ENCODE measurements around the gene THRSP. TPM values are rescaled to one million over a fixed set of nuclear protein-coding genes. Genes with fewer than 3 reads are reported as not detected.

Gene THRSP
- total and polyA plus RNA-seq, 2 of the 8 experiments (the other 6 are each of a cell fraction or from before 2014, with no cell fraction given), result 0.11 TPM; not detected in 1

- TF ChIP-seq ZNF274 (IDR thresholded peaks at IDR 0.05; ENCODE audit: borderline replicate concordance, extremely low read depth, low read length), result no peak
- TF ChIP-seq NANOG (IDR thresholded peaks at IDR 0.05; ENCODE audit: insufficient read depth, low read depth, low read length, poor library complexity, severe bottlenecking), result peak; percentile 28
- no peak for TF ChIP-seq EZH2 (IDR thresholded peaks at IDR 0.05; ENCODE audit: low read depth, low read length, severe bottlenecking)
- TF ChIP-seq KDM1A (IDR thresholded peaks at IDR 0.05; ENCODE audit: borderline replicate concordance, low read length), result no peak
- no peak for TF ChIP-seq CEBPB (IDR thresholded peaks at IDR 0.05; ENCODE audit: low read depth, low read length)
- no peak for TF ChIP-seq KDM5A (IDR thresholded peaks at IDR 0.05; ENCODE audit: low read length)
- TF ChIP-seq BCL11A (IDR thresholded peaks at IDR 0.05; ENCODE audit: low read depth in 2 of 2, low read length in 2 of 2), result no peak
- TF ChIP-seq HDAC6 (IDR thresholded peaks at IDR 0.05; ENCODE audit: low read depth, low read length), result no peak
- TF ChIP-seq EP300 (IDR thresholded peaks at IDR 0.05; ENCODE audit: borderline replicate concordance in 1 of 2, low read depth in 2 of 2, low read length in 2 of 2), result 0 out of 3 replicates have a peak, but pooled peaks of 1 of the 2 experiments have one; percentile 21
- TF ChIP-seq BRCA1 (IDR thresholded peaks at IDR 0.05; ENCODE audit: low read depth, low read length), result no peak
- no peak for TF ChIP-seq CTBP2 (IDR thresholded peaks at IDR 0.05; ENCODE audit: borderline replicate concordance, insufficient read depth, insufficient read length, low read length)
- 0 out of 2 replicates have a peak, but pooled peaks have one; percentile 38 for TF ChIP-seq TCF12 (IDR thresholded peaks at IDR 0.05; ENCODE audit: low read depth, low read length)
- TF ChIP-seq SP1 (IDR thresholded peaks at IDR 0.05; ENCODE audit: low read depth, low read length), result no peak
- peak; percentile 75 for TF ChIP-seq BACH1 (IDR thresholded peaks at IDR 0.05; ENCODE audit: low read length)
- peak; percentile 84 to 92 for TF ChIP-seq RAD21 (IDR thresholded peaks at IDR 0.05 in 1 of 2, conservative IDR thresholded peaks at IDR 0.05 in 1 of 2; ENCODE audit: low read depth in 2 of 2, low read length in 2 of 2)
- TF ChIP-seq SP2 (IDR thresholded peaks at IDR 0.05; ENCODE audit: low read length), result no peak
- no peak for TF ChIP-seq RFX5 (IDR thresholded peaks at IDR 0.05; ENCODE audit: borderline replicate concordance, low read depth, low read length)
- TF ChIP-seq, protein P1, sequence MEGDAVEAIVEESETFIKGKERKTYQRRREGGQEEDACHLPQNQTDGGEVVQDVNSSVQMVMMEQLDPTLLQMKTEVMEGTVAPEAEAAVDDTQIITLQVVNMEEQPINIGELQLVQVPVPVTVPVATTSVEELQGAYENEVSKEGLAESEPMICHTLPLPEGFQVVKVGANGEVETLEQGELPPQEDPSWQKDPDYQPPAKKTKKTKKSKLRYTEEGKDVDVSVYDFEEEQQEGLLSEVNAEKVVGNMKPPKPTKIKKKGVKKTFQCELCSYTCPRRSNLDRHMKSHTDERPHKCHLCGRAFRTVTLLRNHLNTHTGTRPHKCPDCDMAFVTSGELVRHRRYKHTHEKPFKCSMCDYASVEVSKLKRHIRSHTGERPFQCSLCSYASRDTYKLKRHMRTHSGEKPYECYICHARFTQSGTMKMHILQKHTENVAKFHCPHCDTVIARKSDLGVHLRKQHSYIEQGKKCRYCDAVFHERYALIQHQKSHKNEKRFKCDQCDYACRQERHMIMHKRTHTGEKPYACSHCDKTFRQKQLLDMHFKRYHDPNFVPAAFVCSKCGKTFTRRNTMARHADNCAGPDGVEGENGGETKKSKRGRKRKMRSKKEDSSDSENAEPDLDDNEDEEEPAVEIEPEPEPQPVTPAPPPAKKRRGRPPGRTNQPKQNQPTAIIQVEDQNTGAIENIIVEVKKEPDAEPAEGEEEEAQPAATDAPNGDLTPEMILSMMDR (IDR thresholded peaks at IDR 0.05; ENCODE audit: control extremely low read depth in 1 of 3, insufficient read depth in 1 of 3, low read depth in 1 of 3, low read length in 3 of 3), result peak; percentile 92 to 97 (median 96)
- TF ChIP-seq TBP (IDR thresholded peaks at IDR 0.05; ENCODE audit: low read depth, low read length), result no peak
- no peak for TF ChIP-seq RBBP5 (IDR thresholded peaks at IDR 0.05; ENCODE audit: borderline replicate concordance, low read depth, low read length)
- TF ChIP-seq EGR1 (IDR thresholded peaks at IDR 0.05; ENCODE audit: borderline replicate concordance, low read depth, low read length), result no peak
- TF ChIP-seq NRF1 (IDR thresholded peaks at IDR 0.05; ENCODE audit: low read depth, low read length), result no peak
Measured at GRCh38 chr11:78045851-78046485, 17.7 kb upstream of the THRSP start (continued).
